K562 (cell line): ENCODE results near the gene PDE11A. TPM values are rescaled to one million over a fixed set of nuclear protein-coding genes. Genes with fewer than 3 reads are reported as not detected.

ENCODE experiments used
- ARID4B ChIP-seq: sonication (generic); formaldehyde crosslinking; IDR thresholded peaks from 2 replicates; pipeline ENCODE4 v1.8.0; 2022; ENCODE audit warnings: mild to moderate bottlenecking, missing genetic modification reagents
- ARNT ChIP-seq, 2 experiments: fragments of 450-650 bp; IDR thresholded peaks; 2 replicates each; pipeline ENCODE4 v1.6.1; 2016; ENCODE audit warnings: mild to moderate bottlenecking in 1 of 2
- ATF1 ChIP-seq, 2 experiments: fragments of 450-650 bp in 1 of 2; IDR thresholded peaks; 2 replicates each; pipeline ENCODE4 v1.6.1; 2016; ENCODE audit warnings: missing compliant biosample characterization in 1 of 2, missing genetic modification characterization in 1 of 2
- ATF3 ChIP-seq, 2 experiments: fragments of 450-650 bp in 1 of 2; sonication (generic) in 1 of 2; formaldehyde crosslinking in 1 of 2; IDR thresholded peaks in 1 of 2; conservative IDR thresholded peaks in 1 of 2; 2 replicates each; pipeline versions ENCODE4 v1.6.1 to v1.8.1; 2016 to 2023; ENCODE audit warnings: mild to moderate bottlenecking in 2 of 2, moderate library complexity in 2 of 2, inconsistent platforms in 1 of 2, missing genetic modification reagents in 1 of 2
- BCL6 ChIP-seq: fragments of 250-450 bp; sonication (Bioruptor Pico); IDR thresholded peaks from 2 replicates; pipeline ENCODE4 v1.4.0; 2020
- BRD9 ChIP-seq: fragments of 450-650 bp; IDR thresholded peaks from 2 replicates; pipeline ENCODE4 v1.6.1; 2018; ENCODE audit warnings: low read depth; ENCODE audit not compliant: partially characterized antibody
- CREB1 ChIP-seq, 2 experiments: sonication (generic) in 1 of 2; formaldehyde crosslinking in 1 of 2; IDR thresholded peaks; 2 replicates each; pipeline versions ENCODE4 v1.6.1 to v1.8.0; 2012 to 2022; ENCODE audit warnings: inconsistent platforms in 1 of 2, mild to moderate bottlenecking in 1 of 2, missing genetic modification reagents in 1 of 2, moderate library complexity in 1 of 2
- ELF1 ChIP-seq: fragments of 200-800 bp; sonication (Bioruptor generic); IDR thresholded peaks from 2 replicates; pipeline ENCODE4 v1.6.1; 2016; ENCODE audit warnings: missing genetic modification characterization, missing compliant biosample characterization
- IRF1 ChIP-seq: sonication (generic); formaldehyde crosslinking; IDR thresholded peaks from 2 replicates; pipeline ENCODE4 v1.8.0; 2022; ENCODE audit warnings: missing genetic modification reagents, mild to moderate bottlenecking, borderline replicate concordance
- NFE2 ChIP-seq: IDR thresholded peaks from 2 replicates; pipeline ENCODE4 v1.6.1; 2014; ENCODE audit warnings: antibody characterized with exemption, low read depth
- NFIX ChIP-seq: fragments of 250-450 bp; sonication (Bioruptor Pico); IDR thresholded peaks from 2 replicates; pipeline ENCODE4 v1.4.0; 2020; ENCODE audit warnings: low read depth, mild to moderate bottlenecking, moderate library complexity
- POLR2B ChIP-seq: fragments of 450-650 bp; IDR thresholded peaks from 2 replicates; pipeline ENCODE4 v1.6.1; 2018; ENCODE audit warnings: low read depth; ENCODE audit not compliant: partially characterized antibody
- XRCC4 ChIP-seq: IDR thresholded peaks from one replicate; pipeline ENCODE4 v1.6.1; 2011; ENCODE audit not compliant: insufficient read depth, insufficient read length; ENCODE audit errors: extremely low read depth
- ZBTB26 ChIP-seq: fragments of 450-650 bp; formaldehyde crosslinking; IDR thresholded peaks from 2 replicates; pipeline ENCODE4 v1.4.0; 2022; ENCODE audit warnings: missing genetic modification characterization
- ZC3H8 ChIP-seq: fragments of 450-650 bp; IDR thresholded peaks from 2 replicates; pipeline ENCODE4 v1.6.1; 2017
- ZKSCAN3 ChIP-seq: fragments of 250-450 bp; sonication (Bioruptor Pico); IDR thresholded peaks from 2 replicates; pipeline ENCODE4 v1.4.0; 2020
- ZNF398 ChIP-seq: fragments of 250-450 bp; sonication (Bioruptor Pico); IDR thresholded peaks from 2 replicates; pipeline ENCODE4 v1.8.0; 2021; ENCODE audit warnings: moderate library complexity, mild to moderate bottlenecking, inconsistent platforms
- polyA plus RNA-seq, 8 experiments: library from polyadenylated mRNA; depleted of rRNA in 4 of 8; stranded (reverse) in 5 of 8; unstranded in 3 of 8; fragments of >200 nt; fragmentation: Nextera tagmentation in 2 of 8; fragmentation: Illumina TruSeq in 1 of 8; extraction: Ambion mirVana in 2 of 8; extraction: Trizol in 1 of 8; gene quantifications; 2 replicates each; pipeline versions ENCODE4 v1.2.1 to v1.2.3, GENCODE V29; 2011 to 2014; ENCODE audit warnings: inconsistent platforms in 1 of 8, missing spikeins in 1 of 8
- total RNA-seq, 7 experiments: library from RNA; depleted of rRNA in 6 of 7; stranded (reverse); fragments of >200 nt in 6 of 7; fragmentation: Illumina TruSeq in 2 of 7; extraction: Trizol in 2 of 7; gene quantifications; 2 replicates each; pipeline versions ENCODE4 v1.2.1 to v1.2.3, GENCODE V29; 2011 to 2021; ENCODE audit warnings: low replicate concordance in 1 of 7

Gene PDE11A
- total and polyA plus RNA-seq, 9 of the 15 experiments (the other 6 are each of a cell fraction or from before 2014, with no cell fraction given), result 3.2 to 22.1 (median 5.7) TPM

GRCh38 chr2:178112202-178113152, 39.9 kb upstream of the PDE11A start, which contains the start of gene RBM45 (continued):
- TF ChIP-seq ATF1 (CRISPR knock-in tag; IDR thresholded peaks at IDR 0.05) (no peak), ATF1 (tag; IDR thresholded peaks at IDR 0.05) (peak; percentile 77), BCL6 (CRISPR knock-in tag) (no peak), BRD9 (no peak), IRF1 (CRISPR knock-in tag) (no peak; the same call in 1 of the 2 replicates), ELF1 (peak; percentile 99), ZKSCAN3 (CRISPR knock-in tag) (no peak), POLR2B (peak; percentile 77), XRCC4 (no peak), ZBTB26 (CRISPR knock-in tag) (no peak), CREB1 (IDR thresholded peaks at IDR 0.05) (peak; percentile 68), CREB1 (CRISPR knock-in tag; IDR thresholded peaks at IDR 0.05) (peak; percentile 61), NFE2 (peak; percentile 33), ZNF398 (CRISPR knock-in tag) (no peak), ZC3H8 (peak; percentile 78; the same call in 1 of the 2 replicates), ARNT (IDR thresholded peaks at IDR 0.05) (peak in 1 of 2 experiments; percentile 48; a peak in 1 of 4 replicates), ARID4B (CRISPR knock-in tag) (peak; percentile 90), NFIX (CRISPR knock-in tag) (no peak), ATF3 (IDR thresholded peaks at IDR 0.05) (peak; percentile 35), ATF3 (CRISPR knock-in tag; conservative IDR thresholded peaks at IDR 0.05) (0 out of 2 replicates have a peak, but pooled peaks have one; percentile 43)
